Measurements from ENCODE around the gene AKT3. TPM values are rescaled to one million over a fixed set of nuclear protein-coding genes. Genes with fewer than 3 reads are reported as not detected.

AKT3 gene
- total RNA-seq, 1 donor from 2014 or later: 110 TPM

DNA sequence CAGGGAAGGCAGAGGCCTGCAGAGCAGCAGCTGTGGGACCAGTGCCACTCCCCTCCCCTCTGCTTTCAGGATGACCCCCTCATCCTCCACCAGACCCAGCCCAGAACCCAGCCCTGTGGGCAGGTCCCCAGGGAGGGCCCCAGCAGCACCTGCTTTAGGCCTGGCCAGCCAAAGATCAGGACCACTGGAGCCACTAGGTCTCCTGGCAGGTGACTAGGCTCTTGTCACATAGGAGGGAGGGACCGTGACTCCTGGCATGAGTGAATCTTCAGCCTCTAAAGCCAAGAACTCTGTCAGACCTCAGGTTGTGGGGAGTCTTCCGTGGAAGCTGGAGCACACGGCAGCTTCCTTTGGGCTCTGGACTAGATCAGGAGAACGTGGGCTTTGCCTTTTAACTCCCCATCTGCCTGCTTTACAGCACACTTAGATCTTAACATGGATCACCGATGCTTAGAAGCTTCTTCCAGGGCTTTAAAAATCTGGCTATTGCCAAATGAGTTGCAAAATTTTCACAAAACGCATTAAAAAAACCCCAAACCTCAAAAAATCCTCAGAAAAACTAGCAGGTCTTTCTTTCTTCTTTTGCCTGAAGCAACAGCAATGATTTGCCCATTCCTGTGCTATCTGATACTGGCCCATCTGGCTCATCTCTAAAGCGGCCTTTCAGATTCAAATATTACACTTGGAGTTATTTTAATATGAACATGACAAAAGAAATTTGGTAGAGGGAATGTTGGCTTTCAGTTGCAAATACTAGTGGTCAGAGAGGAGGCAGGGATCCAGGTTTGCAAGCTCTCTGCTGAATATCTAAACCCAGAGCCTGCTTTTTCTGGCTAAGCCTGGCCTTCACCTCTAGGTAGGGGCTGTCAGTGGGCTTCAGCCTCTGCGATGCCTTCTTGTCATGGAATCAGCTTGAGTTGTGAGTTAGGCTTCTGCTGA is 359.0 kb downstream of the AKT3 start:
- Mint-ChIP-seq H3K4me1 (peaks cover 2% of the 10 kb centered on the region), H3K27ac (no peak overlapping the region), H3K36me3 (peaks cover 9% of the 10 kb centered on the region), H3K4me3 (no peak overlapping the region), H3K9me3 (no peaks in the 10 kb centered on the region), H3K27me3 (ENCODE audit: low read depth) (no peaks in the 10 kb centered on the region)
- no peak for TF ChIP-seq CTCF (IDR thresholded peaks at IDR 0.05; ENCODE audit: unreplicated experiment)
- DNase-seq (ENCODE audit: low spot score in 2 of 2, unreplicated experiment in 2 of 2): no peak

DNA sequence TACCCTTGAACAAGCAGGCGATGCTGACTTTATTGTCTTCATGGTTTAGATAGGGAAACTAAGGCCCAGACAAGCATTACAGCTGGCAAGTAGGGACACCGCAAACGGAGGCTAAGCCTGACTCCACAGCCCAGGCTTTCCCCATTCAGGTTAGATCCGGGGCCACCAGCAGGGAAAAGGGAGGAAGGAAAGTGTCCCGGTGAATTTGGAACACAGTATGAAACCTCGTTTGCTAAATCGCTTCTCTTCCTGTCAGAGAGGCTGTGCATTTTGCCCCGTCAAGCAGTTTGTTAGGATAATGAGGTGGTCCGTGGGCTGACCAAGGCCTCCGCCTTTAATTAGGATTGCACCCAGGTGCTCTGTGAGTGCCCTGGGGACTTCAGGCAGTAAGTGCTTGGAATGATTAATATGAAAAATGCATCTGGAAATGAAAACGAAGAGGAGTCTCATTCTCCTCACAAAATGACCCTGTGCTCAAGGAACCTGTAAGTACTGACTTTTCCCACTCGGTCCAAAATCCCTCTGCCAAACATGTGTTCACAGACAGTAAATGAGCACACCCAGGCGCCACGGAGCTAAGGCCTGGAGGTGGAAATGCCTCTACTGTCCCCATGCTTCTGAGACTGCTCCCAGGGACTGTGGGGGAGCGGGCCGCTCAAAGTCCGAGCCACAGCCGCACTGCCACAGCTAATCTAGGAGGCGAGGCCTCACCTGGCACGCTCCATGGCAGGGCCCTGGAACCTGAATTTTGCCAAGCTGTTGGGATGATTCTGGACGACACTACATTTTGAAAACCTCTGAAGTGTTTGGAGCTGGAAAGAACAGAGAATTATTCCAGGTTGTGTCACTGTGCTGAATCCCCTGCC is 360.1 kb downstream of the AKT3 start:
- Mint-ChIP-seq H3K27ac (no peak overlapping the region), H3K4me3 (no peak overlapping the region), H3K4me1 (no peaks in the 10 kb centered on the region), H3K9me3 (no peaks in the 10 kb centered on the region), H3K27me3 (ENCODE audit: low read depth) (no peaks in the 10 kb centered on the region), H3K36me3 (peaks cover 6% of the 10 kb centered on the region)
- no peak for DNase-seq (ENCODE audit: low spot score in 2 of 2, unreplicated experiment in 2 of 2)
- TF ChIP-seq CTCF (IDR thresholded peaks at IDR 0.05; ENCODE audit: unreplicated experiment): no peak

GRCh38 chr1:243489158-243489527 is 360.9 kb downstream of the AKT3 start:
- TF ChIP-seq CTCF (IDR thresholded peaks at IDR 0.05; ENCODE audit: unreplicated experiment): no peak
- DNase-seq (ENCODE audit: low spot score in 2 of 2, unreplicated experiment in 2 of 2): no peak
- Mint-ChIP-seq H3K4me1 (no peaks in the 10 kb centered on the region), H3K36me3 (peaks cover 6% of the 10 kb centered on the region), H3K9me3 (no peaks in the 10 kb centered on the region), H3K27me3 (ENCODE audit: low read depth) (no peaks in the 10 kb centered on the region), H3K4me3 (no peak overlapping the region), H3K27ac (no peak overlapping the region)

DNA sequence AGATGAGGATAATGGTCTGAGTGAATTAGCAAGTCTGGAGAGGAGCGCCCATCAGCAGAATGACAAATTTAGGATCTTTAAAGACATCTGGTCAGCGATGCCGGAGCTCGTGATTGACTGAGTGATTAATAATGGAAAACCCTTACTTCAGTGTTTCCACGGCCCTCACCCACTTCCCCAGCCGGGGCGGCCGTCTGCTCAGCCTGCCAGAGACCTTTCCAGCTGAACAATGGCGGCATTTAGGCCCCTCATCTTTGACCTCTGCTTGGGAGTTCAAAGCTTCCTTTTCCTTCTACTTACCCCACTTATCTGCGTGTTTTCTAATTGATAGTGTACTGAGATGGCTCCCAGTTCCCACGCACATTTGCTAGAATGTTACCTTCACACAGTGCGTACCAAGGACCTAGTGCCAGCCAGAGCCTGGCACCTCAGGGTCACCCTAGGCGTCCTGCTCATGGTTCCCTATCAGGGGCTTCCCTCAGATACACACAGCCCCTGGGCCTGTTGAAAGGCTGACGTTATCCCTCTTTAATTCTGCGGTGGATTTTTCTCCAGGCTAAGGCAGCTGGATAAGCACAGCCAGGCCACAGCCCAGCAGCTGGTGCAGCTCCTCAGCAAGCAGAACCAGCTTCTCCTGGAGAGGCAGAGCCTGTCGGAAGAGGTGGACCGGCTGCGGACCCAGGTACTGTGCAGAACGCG is 361.4 kb downstream of the AKT3 start:
- peaks cover 5% of the 10 kb centered on the region for H3K36me3 Mint-ChIP-seq
- H3K27me3 Mint-ChIP-seq (ENCODE audit: low read depth): no peaks in the 10 kb centered on the region
- H3K4me1 Mint-ChIP-seq: peaks cover under 1% of the 10 kb centered on the region
- H3K4me3 Mint-ChIP-seq: no peak overlapping the region
- no peak overlapping the region for H3K27ac Mint-ChIP-seq
- TF ChIP-seq CTCF (IDR thresholded peaks at IDR 0.05; ENCODE audit: unreplicated experiment): no peak
- no peaks in the 10 kb centered on the region for H3K9me3 Mint-ChIP-seq
- no peak for DNase-seq (ENCODE audit: low spot score in 2 of 2, unreplicated experiment in 2 of 2)

DNA sequence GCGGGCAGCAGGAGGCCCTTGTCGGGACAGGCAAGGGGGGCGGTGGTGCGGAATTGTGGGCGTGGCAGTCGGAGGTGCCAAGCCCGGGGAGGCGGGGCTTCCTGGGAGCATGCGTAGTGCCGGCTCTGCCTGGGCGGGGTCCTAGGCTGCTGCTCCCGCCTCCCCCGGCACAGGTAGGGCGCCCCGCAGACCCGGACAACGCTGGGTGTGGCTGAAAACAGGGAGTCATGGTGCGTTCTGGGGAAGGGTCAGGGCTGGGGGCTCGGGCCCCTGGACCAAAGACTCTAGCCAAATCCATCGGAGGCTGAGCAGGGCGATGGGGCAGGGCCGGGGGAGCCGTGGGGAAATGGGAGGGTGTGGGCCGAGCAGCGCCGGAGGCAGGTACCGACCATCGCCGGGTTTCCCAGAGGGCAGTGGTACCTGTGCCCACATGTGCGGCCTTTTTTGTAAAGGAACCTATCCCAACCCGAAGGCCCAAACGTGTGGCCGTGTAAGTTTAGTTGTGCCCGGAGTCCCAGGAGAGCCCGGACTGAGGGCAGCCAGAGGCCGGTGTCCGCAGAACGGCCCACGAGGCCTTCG is 362.3 kb downstream of the AKT3 start:
- H3K27ac Mint-ChIP-seq: peak overlapping the region; percentile 30
- H3K9me3 Mint-ChIP-seq: no peaks in the 10 kb centered on the region
- peaks cover 5% of the 10 kb centered on the region for H3K4me1 Mint-ChIP-seq
- no peak for TF ChIP-seq CTCF (IDR thresholded peaks at IDR 0.05; ENCODE audit: unreplicated experiment)
- no peak overlapping the region for H3K4me3 Mint-ChIP-seq
- H3K27me3 Mint-ChIP-seq (ENCODE audit: low read depth): no peaks in the 10 kb centered on the region
- no peak for DNase-seq (ENCODE audit: low spot score in 2 of 2, unreplicated experiment in 2 of 2)
- H3K36me3 Mint-ChIP-seq: no peaks in the 10 kb centered on the region
